ENCODE measurements around the gene S100A9.
"Not testable (repeated sequence)": the region's sequence is repeated elsewhere in the genome, so short reads cannot be mapped to it uniquely, and the experiment has no call there.

The S100A9 gene

GRCh38 chr1:153345187-153346076 is 12.2 kb upstream of the S100A9 start:
- DNase-seq (ENCODE audit: low read depth): no peak

- no peak for DNase-seq (ENCODE audit: low read depth)
These were observed 11.5 kb upstream of the S100A9 start for GRCh38 chr1:153346077-153346723.

- DNase-seq (ENCODE audit: low read depth): not testable (repeated sequence)
These were observed 10.6 kb upstream of the S100A9 start for GRCh38 chr1:153347049-153347448.

- no peak for DNase-seq (ENCODE audit: low read depth)
These were observed 9.8 kb upstream of the S100A9 start for GRCh38 chr1:153347856-153348255.

- no peak for DNase-seq (ENCODE audit: low read depth)
These were observed 8.9 kb upstream of the S100A9 start, which contains the start of gene PGLYRP4 for GRCh38 chr1:153348511-153349362. TSS of gene PGLYRP4 (minus strand) at chr1:153348841. CDS start at chr1:153347932, 909 bp downstream.

- no peak for DNase-seq (ENCODE audit: low read depth)
These were observed 8.0 kb upstream of the S100A9 start for GRCh38 chr1:153349363-153350320.

- DNase-seq (ENCODE audit: low read depth): no peak
These were observed 7.2 kb upstream of the S100A9 start for GRCh38 chr1:153350321-153350957.

- DNase-seq (ENCODE audit: low read depth): peak; percentile 21
These were observed 5.1 kb upstream of the S100A9 start for GRCh38 chr1:153352523-153352922.

- no peak for DNase-seq (ENCODE audit: low read depth)
These were observed 4.3 kb upstream of the S100A9 start for GRCh38 chr1:153353226-153353947.

GRCh38 chr1:153354515-153355193 is 3.0 kb upstream of the S100A9 start:
- DNase-seq (ENCODE audit: low read depth): no peak

GRCh38 chr1:153355445-153356071 is 2.1 kb upstream of the S100A9 start:
- peak; percentile 10 for DNase-seq (ENCODE audit: low read depth)

- no peak for DNase-seq (ENCODE audit: low read depth)
These were observed 1.1 kb upstream of the S100A9 start for GRCh38 chr1:153356392-153357075.

GRCh38 chr1:153357076-153357852 is 390 bp upstream of the S100A9 start:
- DNase-seq (ENCODE audit: low read depth): no peak

GRCh38 chr1:153358691-153358975 is 979 bp downstream of the S100A9 start:
- DNase-seq (ENCODE audit: low read depth): no peak

GRCh38 chr1:153359241-153359640 is 1.6 kb downstream of the S100A9 start:
- no peak for DNase-seq (ENCODE audit: low read depth)

- no peak for DNase-seq (ENCODE audit: low read depth)
These were observed 2.5 kb downstream of the S100A9 start for GRCh38 chr1:153360190-153360589.

- no peak for DNase-seq (ENCODE audit: low read depth)
These were observed 3.2 kb downstream of the S100A9 start for GRCh38 chr1:153360592-153361479.
